BJ (cell line): Measurements from ENCODE around the gene GABRR2. TPM values are rescaled to one million over a fixed set of nuclear protein-coding genes. Genes with fewer than 3 reads are reported as not detected.

Experiments used
- CTCF ChIA-PET: fragments of 350-600 bp; formaldehyde crosslinking; extraction: SDS; loops from one replicate; lab custom pipeline; 2021; ENCODE audit warnings: antibody characterized with exemption, inconsistent platforms; lab: Yijun Ruan, JAX
- POLR2A ChIA-PET: fragments of 300-600 bp; sonication (Branson Sonifier 250); formaldehyde crosslinking; extraction: SDS; loops from one replicate; lab custom pipeline; 2021; ENCODE audit warnings: antibody characterized with exemption; lab: Charles Lee
- DNase-seq: peaks from one replicate; pipeline ENCODE4 v3.0.0-alpha.2; 2011; ENCODE audit warnings: low read depth
- H3K27me3 ChIP-seq: 2 replicates; pipeline ENCODE4 v1.6.0; 2011; ENCODE audit warnings: low read length; ENCODE audit not compliant: control insufficient read depth, insufficient read depth
- H3K36me3 ChIP-seq: 2 replicates; pipeline ENCODE4 v1.5.1; 2011; ENCODE audit warnings: low read length; ENCODE audit not compliant: control insufficient read depth, insufficient read depth
- H3K4me3 ChIP-seq: 2 replicates; pipeline ENCODE4 v1.5.1; 2011; ENCODE audit warnings: low read depth, mild to moderate bottlenecking, control low read depth, low read length
- CTCF ChIP-seq: IDR thresholded peaks from 2 replicates; pipeline ENCODE4 v1.5.1; 2011; ENCODE audit warnings: low read depth, mild to moderate bottlenecking, control low read depth, inconsistent platforms, low read length, moderate library complexity; ENCODE audit not compliant: insufficient read depth
- polyA plus RNA-seq: library from polyadenylated mRNA; depleted of rRNA; stranded (reverse); fragments of >200 nt; gene quantifications from 2 replicates; pipeline ENCODE4 v1.2.3, GENCODE V29; 2011; rRNA removed

GABRR2 gene
- polyA plus RNA-seq, 1 experiment: 0.31 TPM

GRCh38 chr6:89209457-89209856 lies 105.6 kb downstream of the GABRR2 start:
- no peaks in the 10 kb centered on the region for H3K27me3 ChIP-seq
- ChIA-PET POLR2A (no interaction called here), CTCF (no interaction called here)
- TF ChIP-seq CTCF: no peak
- H3K4me3 ChIP-seq: no peak overlapping the region
- DNase-seq: no peak
- no peaks in the 10 kb centered on the region for H3K36me3 ChIP-seq

- CTCF ChIA-PET: no interaction called here
- POLR2A ChIA-PET: no interaction called here
- DNase-seq: no peak
Measured at GRCh38 chr6:89208551-89208950, 106.5 kb downstream of the GABRR2 start.

More at GRCh38 chr6:89208551-89208950, 106.5 kb downstream of the GABRR2 start:
- Histone ChIP-seq H3K27me3 (no peaks in the 10 kb centered on the region), H3K4me3 (no peak overlapping the region), H3K36me3 (no peaks in the 10 kb centered on the region)
- no peak for TF ChIP-seq CTCF

Other genes with a start within 250 kb of the GABRR2 start
- gene PNRC1, start 234.5 kb downstream of the GABRR2 start, polyA plus RNA-seq: 5.6 and 9.8 TPM in 2 replicates
- gene SRSF12, start 197.2 kb downstream of the GABRR2 start, polyA plus RNA-seq: 0.06 TPM in 1 of 2 replicates, not detected in the other
- 2.4 and 4.0 TPM in 2 replicates for gene PM20D2, start 169.2 kb downstream of the GABRR2 start, polyA plus RNA-seq
- not detected in 2 replicates for gene GABRR1, start 97.9 kb downstream of the GABRR2 start, polyA plus RNA-seq
- 27.1 and 43.3 TPM in 2 replicates for gene UBE2J1, start 37.4 kb upstream of the GABRR2 start, polyA plus RNA-seq
- gene RRAGD, start 97.0 kb upstream of the GABRR2 start, polyA plus RNA-seq: not detected in 2 replicates
- gene ANKRD6, start 117.9 kb upstream of the GABRR2 start, polyA plus RNA-seq: 0.61 and 1.1 TPM in 2 replicates